Stimulated activated CD4-positive, alpha-beta T cell treated with anti-CD3 and anti-CD28 coated beads, Interleukin-2, amount 100 ng/mL, for 48 hours (primary cell): ENCODE results near the gene CAB39L.

Experiments used
- DNase-seq, 2 donors: peaks; one replicate each; pipeline ENCODE4 v3.0.0-alpha.2; 2020

CAB39L gene

GRCh38 chr13:49441312-49441711 is 2.6 kb downstream of the CAB39L start:
- no peak for DNase-seq

DNA sequence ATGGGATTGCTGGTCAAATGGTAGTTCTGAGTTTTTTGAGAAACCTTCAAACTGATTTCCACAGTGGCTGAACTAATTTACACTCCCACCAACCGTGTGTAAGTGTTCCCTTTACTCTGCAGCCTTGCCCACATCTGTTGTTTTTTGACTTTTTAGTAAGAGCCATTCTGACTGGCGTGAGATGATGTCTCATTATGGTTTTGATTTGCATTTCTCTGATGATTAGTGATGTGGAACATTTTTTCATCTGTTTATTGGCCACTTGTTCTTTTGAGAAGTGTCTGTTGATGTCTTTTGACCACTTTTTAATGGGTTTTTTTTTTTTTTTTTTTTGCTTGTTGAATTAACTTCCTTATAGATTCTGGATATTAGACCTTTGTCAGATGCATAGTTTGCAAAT is 4.3 kb downstream of the CAB39L start:
- no peak for DNase-seq

GRCh38 chr13:49437705-49438104 is 6.2 kb downstream of the CAB39L start:
- no peak for DNase-seq

DNA sequence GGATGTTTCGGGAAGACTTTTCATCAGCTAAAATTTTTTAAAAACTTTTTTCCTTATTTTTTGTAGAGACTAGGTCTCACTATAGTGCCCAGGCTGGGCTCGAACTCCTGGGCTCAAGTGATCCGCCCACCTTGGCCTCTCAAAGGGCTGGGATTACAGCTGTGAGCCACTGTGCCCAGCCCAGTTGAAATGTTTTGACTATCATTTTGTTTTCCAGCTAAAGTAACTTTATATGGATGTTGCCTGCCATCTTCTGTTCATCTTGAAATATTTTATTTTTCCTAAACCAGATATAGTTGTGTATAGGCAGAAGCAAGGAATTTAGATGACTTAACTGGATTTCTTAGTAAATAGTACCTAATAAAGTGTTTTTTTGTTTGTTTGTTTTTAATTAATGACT is 7.0 kb downstream of the CAB39L start:
- DNase-seq, result no peak

- DNase-seq, result no peak
Measured at GRCh38 chr13:49435992-49436391, 7.9 kb downstream of the CAB39L start.

DNA sequence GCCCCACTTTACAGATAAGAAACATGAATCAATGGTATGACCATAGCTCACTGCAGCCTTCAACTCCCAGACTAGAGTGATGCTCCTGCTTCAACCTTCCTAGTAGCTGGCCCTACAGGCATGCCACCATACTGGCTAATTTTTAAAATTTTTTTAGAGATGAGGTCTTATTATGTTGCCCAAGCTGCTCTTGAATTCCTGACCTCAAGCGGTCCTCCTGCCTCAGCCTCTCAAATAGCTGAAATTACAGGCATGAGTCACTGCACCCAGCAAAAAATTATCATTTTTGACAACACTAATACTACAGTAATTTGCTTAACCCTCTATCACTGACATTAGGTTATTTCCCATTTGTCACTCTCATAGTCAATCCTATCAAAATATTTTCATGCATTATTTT is 14.7 kb downstream of the CAB39L start:
- DNase-seq, result no peak

DNA sequence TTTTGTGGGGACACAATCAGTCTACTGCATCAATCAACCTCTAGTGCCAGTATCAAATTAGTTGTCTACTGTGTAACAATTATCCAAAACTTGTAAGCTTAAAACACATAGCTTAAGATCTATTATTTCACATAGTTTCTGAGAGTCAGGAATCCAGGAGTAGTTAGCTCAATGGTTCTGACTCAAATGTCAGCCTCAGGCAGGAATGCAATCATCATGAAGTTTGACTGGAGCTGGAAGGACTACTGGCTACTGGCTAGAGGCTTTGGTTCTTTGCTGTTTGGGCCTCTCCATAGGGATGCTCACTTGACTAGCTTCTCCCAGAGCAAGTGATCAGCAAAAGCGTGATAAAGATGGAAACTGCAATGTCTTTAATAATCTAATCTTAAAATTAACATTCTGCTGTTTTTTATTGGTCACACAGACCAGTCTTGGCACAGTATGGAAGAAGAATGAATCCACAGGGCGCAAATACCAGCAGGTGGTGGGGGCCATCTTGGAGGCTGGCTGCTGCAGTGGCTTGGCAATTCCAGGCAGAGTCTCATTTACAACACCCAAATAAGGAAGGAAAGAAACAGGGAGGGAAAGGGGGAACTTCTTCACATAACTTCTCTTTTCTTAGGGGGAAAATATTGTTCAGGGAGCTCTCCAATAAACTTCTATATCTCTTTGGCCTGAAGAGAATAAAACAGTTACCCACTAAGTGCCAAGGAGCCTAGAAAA is 15.7 kb downstream of the CAB39L start:
- DNase-seq, result no peak

DNA sequence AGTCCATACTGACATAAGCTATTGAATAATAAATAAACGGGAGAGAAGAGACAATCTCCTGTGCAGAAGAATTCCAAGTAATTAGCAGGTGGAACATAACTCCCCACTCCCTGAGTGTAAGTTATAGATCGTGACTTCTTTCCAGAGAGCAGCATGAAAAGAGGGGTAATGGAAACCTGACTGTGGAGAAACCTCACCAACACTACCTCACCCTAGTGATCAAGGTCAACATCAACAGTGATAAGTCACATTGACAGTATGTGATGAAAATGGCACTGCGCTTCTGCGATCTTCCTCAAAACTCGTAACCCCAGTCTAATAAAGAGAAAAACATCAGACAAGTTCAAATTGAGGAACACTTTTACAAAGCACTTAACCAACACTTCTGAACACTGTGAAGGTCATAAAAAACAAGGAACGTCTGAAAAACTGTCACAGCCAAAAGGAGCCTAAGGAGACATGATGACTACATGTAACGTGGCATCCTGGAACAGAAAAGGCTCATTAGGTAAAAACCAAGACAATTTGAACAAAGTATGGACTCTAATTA is 19.8 kb downstream of the CAB39L start:
- DNase-seq, result no peak

DNA sequence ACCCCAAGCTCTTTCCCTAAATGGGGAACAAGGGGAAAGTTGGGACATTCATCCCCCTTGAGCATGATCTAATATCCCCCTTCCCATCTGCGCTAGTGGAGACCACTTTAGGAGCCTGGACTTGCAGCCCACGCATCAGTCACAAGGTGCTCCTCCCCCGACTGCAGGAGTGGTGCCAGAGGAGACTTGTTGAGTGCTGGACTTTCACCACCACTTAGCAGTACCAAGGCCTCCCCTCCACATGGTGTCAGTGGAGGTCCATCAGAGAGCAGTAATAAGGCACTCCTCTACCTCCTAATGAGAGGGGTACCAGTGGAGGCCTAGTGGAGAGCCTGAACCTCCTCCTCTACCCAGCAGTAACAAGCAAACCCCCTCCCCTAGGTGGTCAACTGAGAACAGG is 22.5 kb downstream of the CAB39L start:
- DNase-seq, result no peak

DNA sequence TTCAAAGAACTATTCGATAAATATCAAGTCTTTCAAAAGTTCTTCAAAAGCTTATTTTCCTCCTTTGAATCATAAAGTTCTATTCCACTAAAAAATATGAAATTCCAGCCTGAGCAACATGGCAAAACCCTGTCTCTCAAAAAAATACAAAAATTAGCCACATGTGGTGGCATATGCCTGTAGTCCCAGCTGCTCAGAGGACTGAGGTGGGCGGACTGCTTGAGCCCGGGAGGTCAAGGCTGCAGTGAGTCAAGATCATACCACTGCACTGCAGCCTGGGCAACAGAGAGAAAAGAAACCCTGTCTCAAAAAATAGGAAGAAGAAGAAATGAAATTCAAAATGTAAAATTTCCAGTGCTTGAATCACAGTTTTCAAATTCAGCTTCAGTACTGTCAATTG is 24.6 kb downstream of the CAB39L start:
- DNase-seq, result no peak

DNA sequence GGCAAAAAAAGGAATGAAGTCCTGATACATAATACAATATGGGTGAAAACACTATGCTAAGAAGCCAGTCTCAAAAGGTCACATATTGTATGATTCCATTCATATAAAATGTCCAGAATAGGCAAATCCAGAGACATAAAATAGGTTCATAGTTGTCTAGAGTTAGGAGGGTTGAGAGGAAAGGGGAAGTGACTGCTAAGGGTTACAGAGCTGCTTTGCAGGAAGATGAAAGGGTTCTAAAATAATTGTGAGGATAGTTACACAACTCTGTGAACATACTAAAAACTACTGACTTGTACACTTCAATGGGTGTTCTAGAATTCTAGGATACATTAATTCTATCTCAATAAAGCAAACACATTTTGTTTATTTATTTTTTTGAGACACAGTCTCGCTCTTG is 25.7 kb downstream of the CAB39L start:
- no peak for DNase-seq

GRCh38 chr13:49417161-49417560 is 26.7 kb downstream of the CAB39L start:
- DNase-seq, result no peak

- no peak for DNase-seq
Measured at GRCh38 chr13:49412749-49413148, 31.1 kb downstream of the CAB39L start.

GRCh38 chr13:49411353-49411752 is 32.5 kb downstream of the CAB39L start:
- no peak for DNase-seq

- no peak for DNase-seq
Measured at GRCh38 chr13:49410477-49410876, 33.4 kb downstream of the CAB39L start.

DNA sequence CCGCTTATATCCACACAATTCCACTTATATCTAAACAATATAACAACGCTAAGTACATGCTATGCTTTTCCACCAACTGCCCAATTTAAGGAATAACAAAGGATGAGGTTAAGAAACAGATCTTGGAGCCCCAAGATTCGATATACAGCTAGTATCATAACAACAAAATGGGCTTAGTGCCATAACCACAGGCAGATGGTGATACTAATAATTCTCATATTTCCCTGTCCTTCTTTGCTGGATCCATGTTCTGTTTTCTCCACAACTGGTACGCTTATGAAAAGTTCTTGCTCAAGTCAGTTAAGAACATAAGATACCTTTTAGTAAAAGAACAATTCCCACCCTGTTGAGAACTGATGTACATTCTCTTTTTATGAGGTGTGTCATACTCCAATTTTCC is 33.9 kb downstream of the CAB39L start:
- DNase-seq, result no peak

DNA sequence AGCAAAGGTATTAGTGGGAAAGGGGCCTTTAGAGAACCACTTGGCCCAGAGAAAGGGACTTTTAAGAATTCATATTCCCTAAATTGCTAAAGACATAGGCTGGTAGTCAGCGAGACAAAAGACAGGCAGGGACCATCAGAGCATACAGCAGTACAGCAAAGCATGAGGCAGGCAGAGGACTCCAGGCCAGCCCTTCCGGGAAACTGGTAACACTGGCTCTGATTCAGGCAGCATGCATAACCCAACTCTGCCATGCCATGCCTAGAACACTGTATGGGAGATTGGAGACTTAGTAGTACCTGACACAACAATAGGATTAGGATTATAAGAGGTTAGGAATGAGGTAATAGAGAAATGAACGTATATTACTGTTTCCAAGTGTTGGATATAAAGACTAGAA is 34.9 kb downstream of the CAB39L start:
- DNase-seq, result no peak

GRCh38 chr13:49407936-49408335 is 35.9 kb downstream of the CAB39L start:
- no peak for DNase-seq

GRCh38 chr13:49407068-49407467 is 36.8 kb downstream of the CAB39L start:
- no peak for DNase-seq

DNA sequence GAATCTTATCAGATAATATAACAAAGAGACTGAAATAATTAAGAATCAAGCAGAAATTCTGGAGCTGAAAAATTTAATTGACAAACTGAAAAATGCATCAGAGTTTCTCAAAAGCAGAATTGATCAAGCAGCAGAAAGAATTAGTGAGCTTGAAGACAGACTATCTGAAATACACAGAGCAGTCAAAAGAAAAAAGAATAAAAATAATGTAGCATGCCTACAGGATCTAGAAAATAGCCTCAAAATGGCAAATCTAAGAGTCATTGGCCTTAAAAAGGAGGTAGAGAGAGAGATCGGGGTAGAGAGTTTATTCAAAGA is 39.2 kb downstream of the CAB39L start:
- DNase-seq, result no peak

- DNase-seq, result no peak
Measured at GRCh38 chr13:49403996-49404702, 39.7 kb downstream of the CAB39L start.

DNA sequence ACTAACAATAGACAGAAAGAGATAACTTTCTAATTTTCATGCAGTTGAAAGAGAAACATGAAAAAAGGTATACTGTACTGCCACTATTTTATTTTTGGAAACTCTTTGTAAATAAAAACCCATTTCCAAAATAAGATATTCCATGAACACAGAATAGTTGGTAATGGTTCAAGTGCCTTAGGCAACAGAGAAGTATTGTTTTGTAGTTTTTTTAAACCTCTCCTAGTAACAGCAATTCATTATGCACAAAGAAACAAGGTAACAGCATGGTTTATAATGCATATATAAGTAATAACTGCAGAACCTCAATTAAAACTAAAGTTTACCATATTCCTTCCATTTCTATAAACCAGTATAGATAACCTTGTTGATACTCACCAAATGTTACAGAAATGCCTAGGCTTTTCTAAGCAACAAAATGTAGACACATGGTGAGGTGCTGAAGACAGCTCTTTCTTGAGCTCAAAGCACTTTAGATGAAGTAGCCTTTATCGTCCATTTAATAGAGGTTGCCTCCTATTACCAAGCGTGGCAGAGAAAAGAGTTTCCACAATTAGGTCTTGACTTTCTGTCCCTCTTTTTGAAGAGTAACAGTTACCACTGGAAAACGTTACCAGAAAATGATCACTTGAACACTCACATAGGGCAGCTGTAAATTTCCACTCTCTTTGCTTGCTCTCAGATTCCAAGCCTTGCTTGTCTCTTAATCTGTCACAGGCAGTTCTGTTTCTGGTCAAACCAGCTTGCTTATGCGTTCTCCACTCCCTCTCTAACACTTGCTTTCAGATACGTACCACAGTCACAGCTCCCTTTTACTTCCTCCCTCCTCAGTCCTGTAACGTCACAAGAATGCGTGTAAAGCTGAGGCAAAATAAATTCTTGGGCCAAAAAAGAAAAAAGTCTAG is 42.9 kb downstream of the CAB39L start:
- DNase-seq, result no peak

DNA sequence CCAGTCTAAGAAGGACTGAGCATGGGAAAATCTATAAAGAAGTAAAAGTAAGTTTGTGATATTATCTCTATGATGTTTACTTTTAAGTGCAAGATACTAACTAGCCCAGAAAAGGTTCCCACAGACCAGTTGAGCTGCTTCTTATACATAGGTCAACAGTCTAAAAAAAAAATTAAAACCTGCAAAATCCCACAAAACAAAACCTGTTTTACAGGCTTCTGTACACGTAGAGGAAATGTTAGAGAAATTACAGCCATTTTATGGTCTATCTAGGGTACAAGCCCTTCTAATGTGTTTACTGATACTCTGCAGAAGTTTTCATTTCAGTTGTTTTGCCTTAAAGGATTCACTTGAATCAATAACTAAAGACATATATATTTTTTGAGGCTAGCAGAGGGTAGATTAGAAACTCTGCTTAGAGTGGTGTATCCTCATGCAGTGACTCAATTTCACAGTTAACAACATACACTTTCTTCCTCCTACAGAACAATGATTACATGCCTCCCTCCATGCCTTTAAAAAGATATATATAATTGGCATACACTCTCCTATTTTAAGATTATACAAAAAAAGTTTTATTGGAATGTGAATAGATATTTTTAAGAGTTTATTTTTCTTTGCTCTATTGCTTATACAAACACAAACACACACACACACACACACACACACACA is 43.9 kb downstream of the CAB39L start:
- DNase-seq, result no peak
